GM18870 (cell line): ENCODE measurements around the gene PDE4D.
"Not testable (repeated sequence)": the region's sequence is repeated elsewhere in the genome, so short reads cannot be mapped to it uniquely, and the experiment has no call there.

Source experiments
- ATAC-seq: cut with Tn5 transposase; IDR thresholded peaks from one replicate; pipeline ENCODE4 v1.9.1; 2021; ENCODE audit warnings: moderate library complexity; ENCODE audit not compliant: unreplicated experiment

Gene PDE4D

GRCh38 chr5:59390074-59390659, 503.4 kb downstream of the PDE4D start:
- no peak for ATAC-seq

- no peak for ATAC-seq
Observed at GRCh38 chr5:59387127-59387526, 506.4 kb downstream of the PDE4D start.

GRCh38 chr5:59385700-59386099, 507.8 kb downstream of the PDE4D start:
- ATAC-seq: no peak

- peak; percentile 100 for ATAC-seq
Observed at GRCh38 chr5:59380350-59380951, 513.1 kb downstream of the PDE4D start.

- ATAC-seq: not testable (repeated sequence)
Observed at GRCh38 chr5:59374036-59374435, 519.5 kb downstream of the PDE4D start.

- ATAC-seq: no peak
Observed at GRCh38 chr5:59371525-59372127, 521.9 kb downstream of the PDE4D start.

- ATAC-seq: no peak
Observed at GRCh38 chr5:59368951-59369350, 524.6 kb downstream of the PDE4D start.

- peak; percentile 57 for ATAC-seq
Observed at GRCh38 chr5:59367791-59368394, 525.6 kb downstream of the PDE4D start.

GRCh38 chr5:59366784-59367183, 526.7 kb downstream of the PDE4D start:
- ATAC-seq: no peak

GRCh38 chr5:59362438-59362837, 531.1 kb downstream of the PDE4D start:
- ATAC-seq: no peak

- ATAC-seq: no peak
Observed at GRCh38 chr5:59361454-59361853, 532.1 kb downstream of the PDE4D start.

- no peak for ATAC-seq
Observed at GRCh38 chr5:59360130-59360555, 533.4 kb downstream of the PDE4D start.

GRCh38 chr5:59358005-59358861, 535.3 kb downstream of the PDE4D start:
- no peak for ATAC-seq

GRCh38 chr5:59357381-59357977, 536.0 kb downstream of the PDE4D start:
- ATAC-seq: no peak

- ATAC-seq: no peak
Observed at GRCh38 chr5:59356813-59357380, 536.6 kb downstream of the PDE4D start.

- ATAC-seq: no peak
Observed at GRCh38 chr5:59354811-59355210, 538.7 kb downstream of the PDE4D start.

GRCh38 chr5:59354274-59354673, 539.3 kb downstream of the PDE4D start:
- no peak for ATAC-seq

- ATAC-seq: no peak
Observed at GRCh38 chr5:59351076-59351794, 542.3 kb downstream of the PDE4D start.

- ATAC-seq: no peak
Observed at GRCh38 chr5:59348189-59348588, 545.3 kb downstream of the PDE4D start.

- no peak for ATAC-seq
Observed at GRCh38 chr5:59346982-59347381, 546.5 kb downstream of the PDE4D start.
